ENCODE measurements around the gene APOL2.
"Not testable (repeated sequence)": the region's sequence is repeated elsewhere in the genome, so short reads cannot be mapped to it uniquely, and the experiment has no call there.

The APOL2 gene

GRCh38 chr22:36225333-36225922, 13.9 kb downstream of the APOL2 start:
- Mint-ChIP-seq H3K27ac (no peak overlapping the region), H3K4me1 (peaks cover 20% of the 10 kb centered on the region), H3K27me3 (peaks cover 4% of the 10 kb centered on the region), H3K4me3 (no peak overlapping the region), H3K9me3 (no peaks in the 10 kb centered on the region)
- ATAC-seq (no peak), DNase-seq (no peak)

- Mint-ChIP-seq H3K27ac (no peak overlapping the region), H3K4me1 (peaks cover 20% of the 10 kb centered on the region), H3K4me3 (no peak overlapping the region), H3K27me3 (peaks cover 12% of the 10 kb centered on the region), H3K9me3 (no peaks in the 10 kb centered on the region)
- ATAC-seq (no peak), DNase-seq (no peak)
These were observed 15.1 kb downstream of the APOL2 start for GRCh38 chr22:36224245-36224644.

GRCh38 chr22:36223504-36223903, 15.8 kb downstream of the APOL2 start:
- no peak overlapping the region for H3K4me3 Mint-ChIP-seq
- peaks cover 20% of the 10 kb centered on the region for H3K4me1 Mint-ChIP-seq
- H3K27ac Mint-ChIP-seq: no peak overlapping the region
- DNase-seq: no peak
- peaks cover 19% of the 10 kb centered on the region for H3K27me3 Mint-ChIP-seq
- ATAC-seq: no peak
- H3K9me3 Mint-ChIP-seq: no peaks in the 10 kb centered on the region

GRCh38 chr22:36222887-36223450, 16.4 kb downstream of the APOL2 start:
- Mint-ChIP-seq H3K9me3 (no peaks in the 10 kb centered on the region), H3K4me3 (no peak overlapping the region), H3K27me3 (peaks cover 25% of the 10 kb centered on the region), H3K4me1 (peaks cover 20% of the 10 kb centered on the region), H3K27ac (no peak overlapping the region)
- ATAC-seq (no peak), DNase-seq (no peak)

- DNase-seq: peak in 1 of 2 donors; percentile 46
- H3K4me1 Mint-ChIP-seq: peaks cover 14% of the 10 kb centered on the region
- H3K27me3 Mint-ChIP-seq: peaks cover 33% of the 10 kb centered on the region
- H3K27ac Mint-ChIP-seq: no peak overlapping the region
- H3K9me3 Mint-ChIP-seq: no peaks in the 10 kb centered on the region
- peak overlapping the region; percentile 53 to 65 for H3K4me3 Mint-ChIP-seq
- ATAC-seq: peak; percentile 87
These were observed 17.3 kb downstream of the APOL2 start for GRCh38 chr22:36221799-36222751.

GRCh38 chr22:36220451-36220921, 18.8 kb downstream of the APOL2 start:
- Mint-ChIP-seq H3K27me3 (peaks cover 42% of the 10 kb centered on the region), H3K4me3 (no peak overlapping the region), H3K27ac (no peak overlapping the region), H3K4me1 (peaks cover 14% of the 10 kb centered on the region), H3K9me3 (no peaks in the 10 kb centered on the region)
- no peak for ATAC-seq
- no peak for DNase-seq

- DNase-seq (no peak), ATAC-seq (no peak)
- Mint-ChIP-seq H3K9me3 (no peaks in the 10 kb centered on the region), H3K27ac (no peak overlapping the region), H3K4me1 (peaks cover 14% of the 10 kb centered on the region), H3K4me3 (no peak overlapping the region), H3K27me3 (peaks cover 47% of the 10 kb centered on the region)
These were observed 20.6 kb downstream of the APOL2 start for GRCh38 chr22:36218648-36219193.

GRCh38 chr22:36215981-36216380, 23.3 kb downstream of the APOL2 start:
- H3K27me3 Mint-ChIP-seq: peaks cover 62% of the 10 kb centered on the region
- no peaks in the 10 kb centered on the region for H3K9me3 Mint-ChIP-seq
- DNase-seq: no peak
- no peak overlapping the region for H3K4me3 Mint-ChIP-seq
- no peak overlapping the region for H3K27ac Mint-ChIP-seq
- H3K4me1 Mint-ChIP-seq: peaks cover 7% of the 10 kb centered on the region
- no peak for ATAC-seq

- no peak for DNase-seq
- Mint-ChIP-seq H3K27ac (no peak overlapping the region), H3K4me3 (no peak overlapping the region), H3K9me3 (peaks cover 4 to 8% of the 10 kb centered on the region in 2 donors), H3K4me1 (peaks cover 15% of the 10 kb centered on the region), H3K27me3 (peaks cover 44% of the 10 kb centered on the region)
- no peak for ATAC-seq
These were observed 25.7 kb downstream of the APOL2 start for GRCh38 chr22:36213586-36213985.

GRCh38 chr22:36212901-36213300, 26.4 kb downstream of the APOL2 start:
- peak overlapping the region in 1 of 2 donors; percentile 64 for H3K27ac Mint-ChIP-seq
- H3K4me3 Mint-ChIP-seq: no peak overlapping the region
- peaks cover 4 to 8% of the 10 kb centered on the region in 2 donors for H3K9me3 Mint-ChIP-seq
- no peak for DNase-seq
- peaks cover 37% of the 10 kb centered on the region for H3K27me3 Mint-ChIP-seq
- ATAC-seq: no peak
- H3K4me1 Mint-ChIP-seq: peaks cover 15% of the 10 kb centered on the region

GRCh38 chr22:36211237-36211861, 28.0 kb downstream of the APOL2 start:
- Mint-ChIP-seq H3K27ac (no peak overlapping the region), H3K4me3 (no peak overlapping the region), H3K9me3 (peaks cover 4 to 8% of the 10 kb centered on the region in 2 donors), H3K27me3 (peaks cover 27% of the 10 kb centered on the region), H3K4me1 (peaks cover 15% of the 10 kb centered on the region)
- DNase-seq (no peak), ATAC-seq (peak; percentile 46)

- Mint-ChIP-seq H3K9me3 (peaks cover 4 to 8% of the 10 kb centered on the region in 2 donors), H3K27ac (no peak overlapping the region), H3K27me3 (peaks cover 17% of the 10 kb centered on the region), H3K4me1 (peaks cover 15% of the 10 kb centered on the region), H3K4me3 (no peak overlapping the region)
- no peak for ATAC-seq
- DNase-seq: no peak
These were observed 29.1 kb downstream of the APOL2 start for GRCh38 chr22:36210224-36210623.

- not testable (repeated sequence) for H3K4me3 Mint-ChIP-seq, H3K27ac Mint-ChIP-seq, ATAC-seq, DNase-seq, H3K9me3 Mint-ChIP-seq
- Mint-ChIP-seq H3K27me3 (peaks cover 20% of the 10 kb centered on the region), H3K4me1 (peaks cover 15% of the 10 kb centered on the region)
These were observed 29.8 kb downstream of the APOL2 start for GRCh38 chr22:36209488-36209908.

GRCh38 chr22:36208914-36209313, 30.4 kb downstream of the APOL2 start:
- Mint-ChIP-seq H3K4me3 (no peak overlapping the region), H3K4me1 (peaks cover 15% of the 10 kb centered on the region), H3K9me3 (peaks cover 4 to 8% of the 10 kb centered on the region in 2 donors), H3K27ac (no peak overlapping the region), H3K27me3 (peaks cover 26% of the 10 kb centered on the region)
- ATAC-seq (no peak), DNase-seq (no peak)

- ATAC-seq (no peak), DNase-seq (no peak)
- H3K27ac Mint-ChIP-seq: no peak overlapping the region
- H3K27me3 Mint-ChIP-seq: peaks cover 27% of the 10 kb centered on the region
- peaks cover 15% of the 10 kb centered on the region for H3K4me1 Mint-ChIP-seq
- peaks cover 4 to 8% of the 10 kb centered on the region in 2 donors for H3K9me3 Mint-ChIP-seq
- no peak overlapping the region for H3K4me3 Mint-ChIP-seq
These were observed 31.1 kb downstream of the APOL2 start for GRCh38 chr22:36208162-36208765.

Data from stimulated activated naive CD8-positive, alpha-beta T cell treated with anti-CD3 and anti-CD28 coated beads, Interleukin-15, amount 100 ng/mL, for 72 hours (primary cell).